SK-N-SH (cell line): ENCODE data around the gene TMEM240. TPM values are rescaled to one million over a fixed set of nuclear protein-coding genes. Genes with fewer than 3 reads are reported as not detected.

Source experiments
- CTCF ChIA-PET: fragments of 300-600, 350-600 bp; formaldehyde crosslinking; extraction: SDS; loops from one replicate; lab custom pipeline; 2021; lab: Yijun Ruan, JAX
- POLR2A ChIA-PET: fragments of 350-600 bp; sonication (Branson Sonifier 250); formaldehyde crosslinking; extraction: SDS; loops from one replicate; lab custom pipeline; 2020; ENCODE audit warnings: antibody characterized with exemption, inconsistent platforms; lab: Yijun Ruan, JAX
- DNase-seq: peaks from one replicate; pipeline ENCODE4 v3.0.0; 2012
- H2AFZ ChIP-seq: fragments of 200-600 bp; sonication (generic); 2 replicates; pipeline ENCODE4 v1.8.1; 2016; ENCODE audit warnings: antibody characterized with exemption, mild to moderate bottlenecking, low read depth
- H3F3A ChIP-seq: fragments of 200-600 bp; sonication (generic); replicated peaks from 2 replicates; pipeline ENCODE3; 2016; ENCODE audit warnings: antibody characterized with exemption, mild to moderate bottlenecking; ENCODE audit not compliant: insufficient read depth
- H3K27ac ChIP-seq, 2 experiments: fragments of 200-500 bp in 1 of 2; fragments of 200-600 bp in 1 of 2; sonication (Bioruptor generic) in 1 of 2; sonication (generic), shearing (Covaris generic) in 1 of 2; 2 replicates each; pipeline versions ENCODE4 v1.5.1 to v1.6.1; 2014 to 2016; ENCODE audit warnings: low read depth in 2 of 2, inconsistent platforms in 1 of 2, low read length in 1 of 2, mild to moderate bottlenecking in 1 of 2, mixed read lengths in 1 of 2
- H3K27me3 ChIP-seq: fragments of 200-600 bp; sonication (generic), shearing (Covaris generic); 2 replicates; pipeline ENCODE4 v1.6.1; 2016; ENCODE audit warnings: mixed run types; ENCODE audit not compliant: insufficient read depth
- H3K36me3 ChIP-seq, 2 experiments: fragments of 200-500 bp in 1 of 2; fragments of 200-600 bp in 1 of 2; sonication (Bioruptor generic) in 1 of 2; sonication (generic) in 1 of 2; replicated peaks in 1 of 2; 2 replicates each; pipeline versions ENCODE3 to v1.5.1; 2014 to 2016; ENCODE audit warnings: low read length in 1 of 2, mild to moderate bottlenecking in 1 of 2; ENCODE audit not compliant: insufficient read depth in 2 of 2, control insufficient read depth in 1 of 2
- H3K4me1 ChIP-seq, 2 experiments: fragments of 200-500 bp in 1 of 2; fragments of 200-600 bp in 1 of 2; sonication (Bioruptor generic) in 1 of 2; sonication (generic), shearing (Covaris generic) in 1 of 2; 2 replicates each; pipeline versions ENCODE4 v1.5.1 to v1.6.1; 2014 to 2016; ENCODE audit warnings: low read depth in 1 of 2, low read length in 1 of 2, mixed run types in 1 of 2; ENCODE audit not compliant: insufficient read depth in 2 of 2, control insufficient read depth in 1 of 2
- H3K4me2 ChIP-seq: fragments of 200-600 bp; sonication (generic), shearing (Covaris generic); 2 replicates; pipeline ENCODE4 v1.6.1; 2017; ENCODE audit warnings: mixed run types
- H3K4me3 ChIP-seq, 2 experiments: fragments of 200-500 bp in 1 of 2; fragments of 200-600 bp in 1 of 2; sonication (Bioruptor generic) in 1 of 2; sonication (generic), shearing (Covaris generic) in 1 of 2; 2 replicates each; pipeline versions ENCODE4 v1.5.1 to v1.8.1; 2014 to 2016; ENCODE audit warnings: low read depth in 2 of 2, inconsistent platforms in 1 of 2, low read length in 1 of 2, mild to moderate bottlenecking in 1 of 2, mixed read lengths in 1 of 2, moderate library complexity in 1 of 2
- H3K79me2 ChIP-seq: fragments of 200-600 bp; sonication (generic); 2 replicates; pipeline ENCODE4 v1.8.1; 2017; ENCODE audit warnings: mild to moderate bottlenecking; ENCODE audit not compliant: insufficient read depth
- H3K9ac ChIP-seq: fragments of 200-600 bp; sonication (generic); 2 replicates; pipeline ENCODE4 v1.6.1; 2017; ENCODE audit warnings: mixed run types
- H3K9me2 ChIP-seq: fragments of 200-600 bp; sonication (generic); 2 replicates; pipeline ENCODE4 v1.6.1; 2017; ENCODE audit warnings: mixed run types
- H3K9me3 ChIP-seq: fragments of 200-600 bp; sonication (generic); 2 replicates; pipeline ENCODE4 v1.6.1; 2017; ENCODE audit warnings: mixed run types, mild to moderate bottlenecking, moderate library complexity
- H4K20me1 ChIP-seq: fragments of 200-600 bp; sonication (generic); 2 replicates; pipeline ENCODE4 v1.6.1; 2017; ENCODE audit warnings: mild to moderate bottlenecking, mixed run types; ENCODE audit not compliant: insufficient read depth
- CHD2 ChIP-seq: fragments of 150-350 bp; IDR thresholded peaks from 2 replicates; pipeline ENCODE4 v1.6.1; 2018; ENCODE audit warnings: low read length; ENCODE audit not compliant: partially characterized antibody
- GABPA ChIP-seq: IDR thresholded peaks from 2 replicates; pipeline ENCODE4 v1.4.0; 2012; ENCODE audit warnings: low read depth, mild to moderate bottlenecking
- GATA2 ChIP-seq: sonication (generic); formaldehyde crosslinking; IDR thresholded peaks from 2 replicates; pipeline ENCODE4 v1.5.0; 2020; ENCODE audit warnings: mild to moderate bottlenecking, missing genetic modification reagents
- NFIC ChIP-seq: IDR thresholded peaks from 2 replicates; pipeline ENCODE4 v1.4.0; 2012; ENCODE audit warnings: borderline replicate concordance
- NRF1 ChIP-seq: IDR thresholded peaks from 2 replicates; pipeline ENCODE4 v1.6.1; 2012; ENCODE audit warnings: low read depth, mild to moderate bottlenecking, low read length
- RFX5 ChIP-seq: IDR thresholded peaks from 2 replicates; pipeline ENCODE4 v1.6.1; 2012; ENCODE audit warnings: mild to moderate bottlenecking, improper control_type of control experiment, low read length
- RXRA ChIP-seq: IDR thresholded peaks from 2 replicates; pipeline ENCODE4 v1.4.0; 2012; ENCODE audit warnings: low read depth, mild to moderate bottlenecking, borderline replicate concordance
- SMC3 ChIP-seq: IDR thresholded peaks from 2 replicates; pipeline ENCODE4 v1.6.1; 2012; ENCODE audit warnings: low read depth, low read length, improper control_type of control experiment
- TAF1 ChIP-seq: IDR thresholded peaks from 2 replicates; pipeline ENCODE4 v1.6.1; 2012; ENCODE audit warnings: low read depth, mild to moderate bottlenecking, low read length, moderate library complexity, borderline replicate concordance
- TCF12 ChIP-seq: IDR thresholded peaks from 2 replicates; pipeline ENCODE4 v1.4.0; 2012
- YY1 ChIP-seq: IDR thresholded peaks from 2 replicates; pipeline ENCODE4 v1.4.0; 2012; ENCODE audit warnings: low read depth, mild to moderate bottlenecking
- ZBTB33 ChIP-seq: IDR thresholded peaks from 2 replicates; pipeline ENCODE4 v1.4.0; 2012; ENCODE audit warnings: low read depth, borderline replicate concordance
- WGBS: methylation state at CpG from one replicate; pipeline ENCODE4 v1.1.6; 2017; ENCODE audit warnings: low lambda C conversion rate; 5-methylcytosine and 5-hydroxymethylcytosine counted together
- polyA plus RNA-seq, 3 experiments: library from polyadenylated mRNA; depleted of rRNA; stranded (reverse); fragments of >200 nt; gene quantifications; 2 replicates each; pipeline ENCODE4 v1.2.3, GENCODE V29; 2012
- TF ChIP-seq, protein P1 (sequence below): IDR thresholded peaks from 2 replicates; pipeline ENCODE4 v1.6.1; 2012; ENCODE audit warnings: mild to moderate bottlenecking, low read depth, low read length, moderate library complexity
- TF ChIP-seq, protein P2 (sequence below): IDR thresholded peaks from 2 replicates; pipeline ENCODE4; 2012

Gene TMEM240
- polyA plus RNA-seq, 1 of the 3 experiments (the other 2 are of a cell fraction), result 6.5 TPM

GRCh38 chr1:1489861-1490260 lies 50.6 kb downstream of the TMEM240 start:
- CTCF ChIA-PET, result interaction anchor here (2.2 kb wide), 1 partner anchor 16 kb away, joined by 5 read pairs; no protein-coding TSS in a partner anchor
- WGBS, result 94% methylated on average over 5 of the region's 19 CpGs
- H3K36me3 ChIP-seq, result peaks cover 26 to 31% of the 10 kb centered on the region in 2 experiments

GRCh38 chr1:1489231-1489630 lies 51.2 kb downstream of the TMEM240 start:
- Histone ChIP-seq H4K20me1 (no peaks in the 10 kb centered on the region), H3F3A (no peaks in the 10 kb centered on the region), H3K4me3 (no peak overlapping the region), H3K27me3 (no peaks in the 10 kb centered on the region), H3K4me1 (no peaks in the 10 kb centered on the region), H2AFZ (no peak overlapping the region), H3K79me2 (no peaks in the 10 kb centered on the region), H3K9me3 (no peaks in the 10 kb centered on the region), H3K27ac (no peak overlapping the region), H3K36me3 (peaks cover 26 to 33% of the 10 kb centered on the region in 2 experiments), H3K9me2 (no peaks in the 10 kb centered on the region), H3K9ac (no peak overlapping the region), H3K4me2 (no peak overlapping the region)
- TF ChIP-seq YY1 (no peak), GABPA (no peak), TAF1 (no peak), NRF1 (no peak), TCF12 (no peak), CHD2 (no peak), ZBTB33 (no peak), NFIC (no peak)
- TF ChIP-seq, protein P1, sequence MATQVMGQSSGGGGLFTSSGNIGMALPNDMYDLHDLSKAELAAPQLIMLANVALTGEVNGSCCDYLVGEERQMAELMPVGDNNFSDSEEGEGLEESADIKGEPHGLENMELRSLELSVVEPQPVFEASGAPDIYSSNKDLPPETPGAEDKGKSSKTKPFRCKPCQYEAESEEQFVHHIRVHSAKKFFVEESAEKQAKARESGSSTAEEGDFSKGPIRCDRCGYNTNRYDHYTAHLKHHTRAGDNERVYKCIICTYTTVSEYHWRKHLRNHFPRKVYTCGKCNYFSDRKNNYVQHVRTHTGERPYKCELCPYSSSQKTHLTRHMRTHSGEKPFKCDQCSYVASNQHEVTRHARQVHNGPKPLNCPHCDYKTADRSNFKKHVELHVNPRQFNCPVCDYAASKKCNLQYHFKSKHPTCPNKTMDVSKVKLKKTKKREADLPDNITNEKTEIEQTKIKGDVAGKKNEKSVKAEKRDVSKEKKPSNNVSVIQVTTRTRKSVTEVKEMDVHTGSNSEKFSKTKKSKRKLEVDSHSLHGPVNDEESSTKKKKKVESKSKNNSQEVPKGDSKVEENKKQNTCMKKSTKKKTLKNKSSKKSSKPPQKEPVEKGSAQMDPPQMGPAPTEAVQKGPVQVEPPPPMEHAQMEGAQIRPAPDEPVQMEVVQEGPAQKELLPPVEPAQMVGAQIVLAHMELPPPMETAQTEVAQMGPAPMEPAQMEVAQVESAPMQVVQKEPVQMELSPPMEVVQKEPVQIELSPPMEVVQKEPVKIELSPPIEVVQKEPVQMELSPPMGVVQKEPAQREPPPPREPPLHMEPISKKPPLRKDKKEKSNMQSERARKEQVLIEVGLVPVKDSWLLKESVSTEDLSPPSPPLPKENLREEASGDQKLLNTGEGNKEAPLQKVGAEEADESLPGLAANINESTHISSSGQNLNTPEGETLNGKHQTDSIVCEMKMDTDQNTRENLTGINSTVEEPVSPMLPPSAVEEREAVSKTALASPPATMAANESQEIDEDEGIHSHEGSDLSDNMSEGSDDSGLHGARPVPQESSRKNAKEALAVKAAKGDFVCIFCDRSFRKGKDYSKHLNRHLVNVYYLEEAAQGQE, result no peak
- ChIA-PET CTCF (no interaction called here), POLR2A (no interaction called here)
- WGBS, result 100% methylated on average over 1 of the region's 16 CpGs
- DNase-seq, result no peak

More at GRCh38 chr1:1489861-1490260, 50.6 kb downstream of the TMEM240 start:
- Histone ChIP-seq H3K27ac (no peak overlapping the region), H3K9me3 (no peaks in the 10 kb centered on the region), H3K4me1 (no peaks in the 10 kb centered on the region), H4K20me1 (no peaks in the 10 kb centered on the region), H3K27me3 (no peaks in the 10 kb centered on the region), H3F3A (no peaks in the 10 kb centered on the region), H3K9me2 (no peaks in the 10 kb centered on the region), H3K79me2 (no peaks in the 10 kb centered on the region), H2AFZ (no peak overlapping the region), H3K4me3 (no peak overlapping the region), H3K9ac (no peak overlapping the region), H3K4me2 (no peak overlapping the region)
- no peak for DNase-seq
- TF ChIP-seq SMC3, result no peak
- no peak for TF ChIP-seq NRF1
- no peak for TF ChIP-seq GATA2 (CRISPR knock-in tag)
- TF ChIP-seq RXRA, result no peak
- no peak for TF ChIP-seq ZBTB33
- TF ChIP-seq, protein P2, sequence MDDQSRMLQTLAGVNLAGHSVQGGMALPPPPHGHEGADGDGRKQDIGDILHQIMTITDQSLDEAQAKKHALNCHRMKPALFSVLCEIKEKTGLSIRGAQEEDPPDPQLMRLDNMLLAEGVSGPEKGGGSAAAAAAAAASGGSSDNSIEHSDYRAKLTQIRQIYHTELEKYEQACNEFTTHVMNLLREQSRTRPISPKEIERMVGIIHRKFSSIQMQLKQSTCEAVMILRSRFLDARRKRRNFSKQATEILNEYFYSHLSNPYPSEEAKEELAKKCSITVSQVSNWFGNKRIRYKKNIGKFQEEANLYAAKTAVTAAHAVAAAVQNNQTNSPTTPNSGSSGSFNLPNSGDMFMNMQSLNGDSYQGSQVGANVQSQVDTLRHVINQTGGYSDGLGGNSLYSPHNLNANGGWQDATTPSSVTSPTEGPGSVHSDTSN, result no peak
- TF ChIP-seq TAF1, result no peak
- no peak for TF ChIP-seq TCF12
- no peak for TF ChIP-seq NFIC
- TF ChIP-seq RFX5, result no peak
- POLR2A ChIA-PET, result no interaction called here
